ENCODE measurements around the gene RUNX3.
A peak's percentile ranks its signal among the peaks of the same experiment; 100 is the strongest.

RUNX3 gene

GRCh38 chr1:24949331-24949881 is 19.3 kb upstream of the RUNX3 start:
- intact Hi-C loops (cut with DNase I) = no loop called here

GRCh38 chr1:24948079-24948827 is 18.2 kb upstream of the RUNX3 start:
- peak in 1 of 10 donors; percentile 51 for DNase-seq

More at GRCh38 chr1:24949331-24949881, 19.3 kb upstream of the RUNX3 start:
- peak in 1 of 10 donors; percentile 63 for DNase-seq

GRCh38 chr1:24946861-24947658 is 17.0 kb upstream of the RUNX3 start:
- intact Hi-C loops (cut with DNase I) = no loop called here
- peak in 1 of 10 donors; percentile 72 for DNase-seq

More at GRCh38 chr1:24948079-24948827, 18.2 kb upstream of the RUNX3 start:
- intact Hi-C loops (cut with DNase I) = no loop called here

- no peak for DNase-seq
- intact Hi-C loops (cut with DNase I) = no loop called here
Measured at GRCh38 chr1:24945354-24946326, 15.6 kb upstream of the RUNX3 start.

- DNase-seq = no peak
- intact Hi-C loops (cut with DNase I) = no loop called here
Measured at GRCh38 chr1:24944318-24944717, 14.2 kb upstream of the RUNX3 start.

- intact Hi-C loops (cut with DNase I) = no loop called here
- peak in 2 of 10 donors; percentile 74 to 79 for DNase-seq
Measured at GRCh38 chr1:24942789-24943188, 12.7 kb upstream of the RUNX3 start.

- DNase-seq = peak in 1 of 10 donors; percentile 48
- intact Hi-C loops (cut with DNase I) = no loop called here
Measured at GRCh38 chr1:24941564-24941963, 11.5 kb upstream of the RUNX3 start.

- DNase-seq = peak in 1 of 10 donors; percentile 13
- intact Hi-C loops (cut with DNase I) = no loop called here
Measured at GRCh38 chr1:24940231-24940630, 10.2 kb upstream of the RUNX3 start.

GRCh38 chr1:24939675-24940193 is 9.7 kb upstream of the RUNX3 start:
- intact Hi-C loops (cut with DNase I) = no loop called here

GRCh38 chr1:24939040-24939674 is 9.1 kb upstream of the RUNX3 start:
- intact Hi-C loops (cut with DNase I) = no loop called here

More at GRCh38 chr1:24939675-24940193, 9.7 kb upstream of the RUNX3 start:
- peak in 1 of 10 donors; percentile 55 for DNase-seq

GRCh38 chr1:24938276-24938675 is 8.2 kb upstream of the RUNX3 start:
- intact Hi-C loops (cut with DNase I) = no loop called here
- peak in 1 of 10 donors; percentile 60 for DNase-seq

More at GRCh38 chr1:24939040-24939674, 9.1 kb upstream of the RUNX3 start:
- DNase-seq = peak in 1 of 10 donors; percentile 11

- intact Hi-C loops (cut with DNase I) = no loop called here
- DNase-seq = peak in 1 of 10 donors; percentile 21
Measured at GRCh38 chr1:24936684-24937083, 6.6 kb upstream of the RUNX3 start.

- peak in 1 of 10 donors; percentile 53 for DNase-seq
- intact Hi-C loops (cut with DNase I) = no loop called here
Measured at GRCh38 chr1:24935615-24936484, 5.8 kb upstream of the RUNX3 start.

- intact Hi-C loops (cut with DNase I) = no loop called here
- peak in 1 of 10 donors; percentile 40 for DNase-seq
Measured at GRCh38 chr1:24935196-24935526, 5.1 kb upstream of the RUNX3 start.

- intact Hi-C loops (cut with DNase I) = loop anchor here (5.0 kb wide), 1 partner anchor 103 kb away; no protein-coding TSS in a partner anchor
- DNase-seq = peak in 1 of 10 donors; percentile 47
Measured at GRCh38 chr1:24934310-24935195, 4.5 kb upstream of the RUNX3 start.

GRCh38 chr1:24933468-24933867 is 3.4 kb upstream of the RUNX3 start:
- DNase-seq = peak in 1 of 10 donors; percentile 38
- intact Hi-C loops (cut with DNase I) = loop anchor here (5.0 kb wide), 1 partner anchor 104 kb away; no protein-coding TSS in a partner anchor

- intact Hi-C loops (cut with DNase I) = loop anchor here (1.0 to 5.0 kb wide), 2 partner anchors 104 to 272 kb away; no protein-coding TSS in a partner anchor
Measured at GRCh38 chr1:24932725-24933294, 2.7 kb upstream of the RUNX3 start.

More at GRCh38 chr1:24932725-24933294, 2.7 kb upstream of the RUNX3 start:
- DNase-seq = peak in 1 of 10 donors; percentile 49
